Stimulated activated CD8-positive, alpha-beta memory T cell treated with anti-CD3 and anti-CD28 coated beads, Interleukin-15, amount 100 ng/mL, for 48 hours (primary cell): Measurements from ENCODE around the gene TWNK.
"Not testable (repeated sequence)": the region's sequence is repeated elsewhere in the genome, so short reads cannot be mapped to it uniquely, and the experiment has no call there.

ENCODE experiments used
- DNase-seq, 2 donors: peaks; one replicate each; pipeline ENCODE4 v3.0.0-alpha.2; 2020; ENCODE audit warnings: low read depth in 2 of 2

The TWNK gene

DNA sequence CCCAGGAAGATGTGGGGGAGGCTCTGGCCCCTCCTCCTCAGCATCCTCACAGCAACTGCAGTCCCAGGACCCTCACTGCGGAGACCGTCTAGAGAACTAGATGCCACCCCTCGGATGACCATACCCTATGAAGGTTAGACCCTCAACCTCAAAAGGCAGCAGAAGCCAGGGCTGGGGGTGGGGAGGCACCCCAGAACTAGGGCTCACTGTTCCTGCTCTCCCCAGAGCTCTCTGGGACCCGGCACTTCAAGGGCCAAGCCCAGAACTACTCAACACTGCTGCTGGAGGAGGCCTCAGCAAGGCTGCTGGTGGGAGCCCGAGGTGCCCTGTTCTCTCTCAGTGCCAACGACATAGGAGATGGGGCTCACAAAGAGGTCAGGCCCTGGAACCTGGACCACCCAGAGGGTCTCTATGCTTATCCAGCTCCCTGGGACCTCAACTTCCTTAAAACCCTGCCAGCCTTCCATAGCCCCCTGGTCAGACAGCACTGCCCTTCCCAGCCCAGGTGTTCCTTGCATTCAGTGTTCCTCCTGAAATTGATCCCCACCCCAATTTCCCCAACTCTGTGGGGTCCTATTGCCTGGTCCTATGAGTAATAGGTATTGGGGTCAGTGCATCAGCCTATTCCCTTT lies 14.3 kb upstream of the TWNK start:
- no peak for DNase-seq

DNA sequence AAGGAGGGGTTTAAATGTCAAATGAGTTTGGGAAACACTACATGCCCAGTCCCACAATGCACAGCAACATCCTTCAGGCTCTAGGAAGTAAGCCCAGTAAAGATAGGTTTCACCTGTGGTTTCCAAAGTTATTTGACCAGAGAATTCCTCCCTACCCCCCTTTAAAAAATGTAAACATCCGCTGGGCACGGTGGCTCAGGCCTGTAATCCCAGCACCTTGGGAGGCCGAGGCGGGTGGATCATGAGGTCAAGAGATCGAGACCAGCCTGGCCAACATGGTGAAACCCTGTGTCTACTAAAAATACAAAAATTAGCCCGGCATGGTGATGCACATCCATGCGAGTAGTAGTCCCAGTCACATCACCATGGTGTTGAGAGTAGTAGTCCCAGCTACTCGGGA lies 11.9 kb upstream of the TWNK start:
- DNase-seq, result not testable (repeated sequence)

GRCh38 chr10:100976906-100977305 lies 10.4 kb upstream of the TWNK start:
- no peak for DNase-seq

DNA sequence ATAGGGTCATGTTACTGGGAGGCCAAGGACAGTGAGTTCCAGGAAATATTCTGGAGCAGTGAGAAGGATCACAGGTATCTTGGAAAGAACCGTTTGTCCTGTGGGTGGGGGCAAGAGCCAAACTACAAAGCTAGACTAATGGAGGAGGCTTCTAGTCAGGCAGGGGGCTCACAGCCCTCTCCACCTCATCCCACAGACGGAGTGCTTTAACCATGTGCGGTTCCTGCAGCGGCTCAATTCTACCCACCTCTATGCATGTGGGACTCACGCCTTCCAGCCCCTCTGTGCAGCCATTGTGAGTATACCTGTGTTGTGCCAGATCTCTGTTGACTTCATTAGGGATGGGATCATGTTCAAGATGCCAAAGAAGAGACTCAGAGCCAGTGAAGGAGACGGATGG lies 9.9 kb upstream of the TWNK start:
- DNase-seq, result no peak

- no peak for DNase-seq
Measured at GRCh38 chr10:100978121-100978900, 9.0 kb upstream of the TWNK start.

- no peak for DNase-seq
Measured at GRCh38 chr10:100978901-100979195, 8.5 kb upstream of the TWNK start.

DNA sequence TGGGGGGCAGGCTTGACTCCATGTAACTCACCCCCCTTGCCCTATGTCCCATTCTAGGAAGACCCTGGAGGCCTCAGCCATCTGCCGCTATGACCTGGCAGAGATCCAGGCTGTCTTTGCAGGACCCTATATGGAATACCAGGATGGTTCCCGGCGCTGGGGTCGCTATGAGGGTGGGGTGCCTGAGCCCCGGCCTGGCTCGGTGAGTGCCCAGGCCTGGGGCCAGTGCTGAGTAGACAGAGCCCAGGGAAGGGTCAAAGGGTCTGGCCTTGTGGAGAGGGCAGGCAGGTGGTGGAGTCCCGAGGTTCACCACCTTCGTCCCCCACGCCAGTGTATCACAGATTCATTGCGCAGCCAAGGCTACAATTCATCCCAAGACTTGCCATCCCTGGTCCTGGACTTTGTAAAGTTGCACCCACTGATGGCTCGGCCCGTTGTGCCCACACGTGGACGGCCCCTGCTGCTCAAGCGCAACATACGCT lies 7.5 kb upstream of the TWNK start:
- no peak for DNase-seq

GRCh38 chr10:100980311-100980710 lies 7.0 kb upstream of the TWNK start:
- no peak for DNase-seq

- DNase-seq, result no peak
Measured at GRCh38 chr10:100980711-100981110, 6.6 kb upstream of the TWNK start.

GRCh38 chr10:100981178-100981772 lies 6.1 kb upstream of the TWNK start:
- no peak for DNase-seq

- DNase-seq, result no peak
Measured at GRCh38 chr10:100982916-100983830, 4.2 kb upstream of the TWNK start.

DNA sequence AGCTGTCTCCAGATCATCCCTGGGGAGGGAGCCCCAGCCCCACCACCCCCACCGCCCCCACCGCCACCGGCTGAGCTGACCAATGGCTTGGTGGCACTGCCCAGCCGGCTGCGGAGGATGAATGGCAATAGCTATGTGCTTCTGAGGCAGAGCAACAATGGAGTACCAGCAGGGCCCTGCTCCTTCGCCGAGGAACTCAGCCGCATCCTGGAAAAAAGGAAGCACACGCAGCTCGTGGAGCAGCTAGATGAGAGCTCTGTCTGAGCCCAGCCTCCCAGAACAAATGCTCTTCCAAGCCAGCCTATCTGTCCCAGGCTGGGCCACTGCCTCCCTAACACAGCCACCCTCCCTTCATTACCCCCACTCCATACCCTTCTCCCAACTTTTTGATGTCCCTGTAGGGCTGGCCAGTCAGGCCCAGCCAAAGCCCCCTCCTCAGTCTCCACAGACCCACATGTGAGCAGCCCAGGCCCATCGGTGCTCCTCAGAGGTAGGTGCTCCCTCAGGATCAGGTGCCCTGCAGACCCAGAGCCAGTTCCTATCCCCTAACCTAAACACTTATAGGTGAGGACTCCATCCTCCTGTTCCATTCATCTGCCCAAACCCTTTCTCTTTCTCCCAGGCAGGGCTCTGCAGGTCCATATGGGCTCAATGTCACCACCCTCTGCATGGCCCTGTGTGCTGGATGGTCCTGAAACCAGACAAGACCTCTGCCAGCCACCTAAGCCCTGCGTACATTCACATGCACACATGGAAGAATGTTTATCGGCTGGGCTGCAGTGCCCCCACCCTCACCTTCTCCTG lies 3.3 kb upstream of the TWNK start:
- no peak for DNase-seq

GRCh38 chr10:100984672-100985177 lies 2.6 kb upstream of the TWNK start:
- no peak for DNase-seq

DNA sequence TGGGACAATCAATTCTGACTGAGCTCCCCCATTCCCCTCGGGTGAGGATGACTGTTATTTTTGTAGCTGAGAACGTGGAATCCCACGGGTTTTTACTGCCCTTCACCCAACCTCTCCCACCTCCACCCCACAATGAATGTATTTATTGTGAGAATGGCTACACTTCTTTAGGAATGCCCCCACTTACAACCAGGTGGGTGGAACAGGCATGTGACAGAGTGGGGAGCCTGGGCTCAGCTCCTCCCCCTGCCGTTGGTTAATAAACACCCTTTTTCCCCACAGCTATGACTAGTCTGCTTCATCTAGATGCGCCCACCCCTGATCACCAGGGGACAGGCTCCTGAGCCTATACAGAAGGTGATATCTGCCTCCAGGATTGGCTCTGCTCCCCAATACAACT lies 2.0 kb upstream of the TWNK start:
- no peak for DNase-seq

DNA sequence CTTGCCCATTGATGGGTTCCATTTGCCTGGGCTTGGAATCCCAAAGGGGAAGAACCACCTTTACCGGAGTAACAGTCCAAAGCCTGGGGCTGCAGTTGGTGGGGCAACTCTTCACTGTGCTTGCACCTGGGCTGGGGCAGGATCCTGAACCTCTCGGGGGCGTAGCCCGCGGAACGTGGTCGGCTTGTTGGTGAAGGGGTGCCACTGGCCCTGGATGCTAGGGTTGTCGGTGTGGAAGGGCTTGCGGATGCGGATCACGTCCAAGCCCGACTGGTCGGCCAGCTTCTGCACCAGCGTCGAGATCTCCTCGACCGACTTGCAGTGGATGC lies 756 bp upstream of the TWNK start:
- no peak for DNase-seq

DNA sequence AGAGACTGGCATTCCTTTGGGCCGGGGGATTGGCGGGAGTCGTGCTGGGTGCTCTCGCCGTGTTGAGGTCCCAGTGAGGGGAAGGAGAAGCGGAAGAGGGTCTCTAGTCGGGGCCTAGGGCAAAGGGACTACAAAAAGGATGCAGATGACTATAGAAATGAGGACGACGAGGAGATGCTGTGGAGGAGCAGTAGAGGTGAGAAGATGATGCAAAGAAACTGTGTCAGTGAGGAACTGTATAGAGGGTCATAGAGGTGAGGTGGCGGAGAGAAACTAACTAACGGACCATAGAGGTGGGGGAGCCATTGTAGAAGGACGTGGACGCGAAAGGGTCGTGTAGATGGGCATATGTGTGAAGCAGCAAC lies 324 bp downstream of the TWNK start:
- no peak for DNase-seq

DNA sequence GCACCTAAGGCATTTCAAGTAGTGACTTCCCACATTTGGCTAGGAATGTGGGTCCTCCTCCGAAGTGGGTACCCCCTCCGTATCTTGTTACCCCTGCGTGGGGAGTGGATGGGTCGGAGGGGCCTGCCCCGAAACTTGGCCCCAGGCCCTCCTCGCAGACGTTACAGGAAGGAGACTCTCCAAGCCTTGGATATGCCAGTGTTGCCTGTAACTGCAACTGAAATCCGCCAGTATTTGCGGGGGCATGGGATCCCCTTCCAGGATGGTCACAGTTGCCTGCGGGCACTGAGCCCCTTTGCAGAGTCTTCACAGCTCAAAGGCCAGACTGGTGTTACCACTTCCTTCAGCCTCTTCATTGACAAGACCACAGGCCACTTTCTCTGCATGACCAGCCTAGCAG lies 823 bp downstream of the TWNK start:
- no peak for DNase-seq

- no peak for DNase-seq
Measured at GRCh38 chr10:100989088-100989487, 1.7 kb downstream of the TWNK start.

- no peak for DNase-seq
Measured at GRCh38 chr10:100993986-100994708, 6.8 kb downstream of the TWNK start.

GRCh38 chr10:100995181-100995580 lies 7.8 kb downstream of the TWNK start:
- no peak for DNase-seq
